NCI-H1694 (cell line): Measurements from ENCODE around the gene CYTH4.

ENCODE experiments used
- DNase-seq: peaks from one replicate; lab custom pipeline; 2025; lab: John Stamatoyannopoulos, UW

Gene CYTH4

GRCh38 chr22:37291559-37292298, 9.4 kb downstream of the CYTH4 start:
- no peak for DNase-seq

- DNase-seq = no peak
Observed at GRCh38 chr22:37292641-37293040, 10.3 kb downstream of the CYTH4 start.

- DNase-seq = no peak
Observed at GRCh38 chr22:37293172-37293571, 10.9 kb downstream of the CYTH4 start.

GRCh38 chr22:37294747-37295146, 12.4 kb downstream of the CYTH4 start:
- no peak for DNase-seq

- DNase-seq = no peak
Observed at GRCh38 chr22:37295213-37295886, 13.0 kb downstream of the CYTH4 start.

- no peak for DNase-seq
Observed at GRCh38 chr22:37295946-37296345, 13.6 kb downstream of the CYTH4 start.

- no peak for DNase-seq
Observed at GRCh38 chr22:37298748-37299495, 16.6 kb downstream of the CYTH4 start.

- DNase-seq = no peak
Observed at GRCh38 chr22:37299969-37300509, 17.7 kb downstream of the CYTH4 start.

- no peak for DNase-seq
Observed at GRCh38 chr22:37300551-37301017, 18.3 kb downstream of the CYTH4 start.

- DNase-seq = no peak
Observed at GRCh38 chr22:37301144-37301830, 19.0 kb downstream of the CYTH4 start.

GRCh38 chr22:37302674-37303555, 20.6 kb downstream of the CYTH4 start:
- DNase-seq = no peak

- no peak for DNase-seq
Observed at GRCh38 chr22:37303821-37304274, 21.5 kb downstream of the CYTH4 start.

GRCh38 chr22:37304595-37305343, 22.5 kb downstream of the CYTH4 start:
- no peak for DNase-seq

- DNase-seq = no peak
Observed at GRCh38 chr22:37305887-37306286, 23.6 kb downstream of the CYTH4 start.

- no peak for DNase-seq
Observed at GRCh38 chr22:37306494-37306829, 24.2 kb downstream of the CYTH4 start.

GRCh38 chr22:37308385-37309200, 26.3 kb downstream of the CYTH4 start:
- DNase-seq = no peak

GRCh38 chr22:37309211-37310074, 27.1 kb downstream of the CYTH4 start:
- no peak for DNase-seq

GRCh38 chr22:37310075-37310606, 27.8 kb downstream of the CYTH4 start:
- no peak for DNase-seq
